ENCODE data around the gene MED12L.

- no peak for TF ChIP-seq CTCF (conservative IDR thresholded peaks at IDR 0.05)
- TF ChIP-seq EZH2 (IDR thresholded peaks at IDR 0.05; ENCODE audit: low read depth) = no peak
Measured at GRCh38 chr3:151321526-151321925, 236.1 kb downstream of the MED12L start.
